WI38 (cell line): ENCODE measurements around the gene WIPI1.

Experiments
- H3K4me3 ChIP-seq: 2 replicates; pipeline ENCODE4 v1.5.1; 2011; ENCODE audit warnings: low read depth, mild to moderate bottlenecking, control low read depth, low read length
- CTCF ChIP-seq: IDR thresholded peaks from 2 replicates; pipeline ENCODE4 v1.5.1; 2012; ENCODE audit warnings: low read depth, mild to moderate bottlenecking, control low read depth, low read length

Gene WIPI1

DNA sequence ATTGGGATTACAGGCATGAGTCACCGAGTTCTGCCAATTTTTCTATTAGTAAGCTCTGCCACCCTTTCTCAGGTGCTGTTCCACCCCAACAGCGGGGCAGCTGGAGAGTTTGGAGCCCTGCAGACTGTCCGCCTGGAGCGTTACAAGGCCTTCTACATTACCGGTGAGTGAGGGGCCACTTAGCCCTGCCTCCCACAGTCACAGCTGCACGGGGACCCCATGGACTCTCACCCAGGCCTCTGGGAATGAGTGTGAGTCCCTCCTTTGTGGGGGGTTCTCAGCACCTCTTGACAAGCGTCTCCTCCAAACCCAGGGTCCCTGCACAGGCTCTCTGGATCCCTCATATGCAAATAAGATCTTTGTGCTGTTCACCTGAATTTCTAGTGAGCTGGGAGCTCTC is 56.0 kb downstream of the WIPI1 start:
- H3K4me3 ChIP-seq = no peak overlapping the region
- no peak for TF ChIP-seq CTCF

- TF ChIP-seq CTCF = no peak
- H3K4me3 ChIP-seq = no peak overlapping the region
Measured at GRCh38 chr17:68400404-68400735, 56.9 kb downstream of the WIPI1 start.

- no peak overlapping the region for H3K4me3 ChIP-seq
- no peak for TF ChIP-seq CTCF
Measured at GRCh38 chr17:68399638-68400403, 57.5 kb downstream of the WIPI1 start.

DNA sequence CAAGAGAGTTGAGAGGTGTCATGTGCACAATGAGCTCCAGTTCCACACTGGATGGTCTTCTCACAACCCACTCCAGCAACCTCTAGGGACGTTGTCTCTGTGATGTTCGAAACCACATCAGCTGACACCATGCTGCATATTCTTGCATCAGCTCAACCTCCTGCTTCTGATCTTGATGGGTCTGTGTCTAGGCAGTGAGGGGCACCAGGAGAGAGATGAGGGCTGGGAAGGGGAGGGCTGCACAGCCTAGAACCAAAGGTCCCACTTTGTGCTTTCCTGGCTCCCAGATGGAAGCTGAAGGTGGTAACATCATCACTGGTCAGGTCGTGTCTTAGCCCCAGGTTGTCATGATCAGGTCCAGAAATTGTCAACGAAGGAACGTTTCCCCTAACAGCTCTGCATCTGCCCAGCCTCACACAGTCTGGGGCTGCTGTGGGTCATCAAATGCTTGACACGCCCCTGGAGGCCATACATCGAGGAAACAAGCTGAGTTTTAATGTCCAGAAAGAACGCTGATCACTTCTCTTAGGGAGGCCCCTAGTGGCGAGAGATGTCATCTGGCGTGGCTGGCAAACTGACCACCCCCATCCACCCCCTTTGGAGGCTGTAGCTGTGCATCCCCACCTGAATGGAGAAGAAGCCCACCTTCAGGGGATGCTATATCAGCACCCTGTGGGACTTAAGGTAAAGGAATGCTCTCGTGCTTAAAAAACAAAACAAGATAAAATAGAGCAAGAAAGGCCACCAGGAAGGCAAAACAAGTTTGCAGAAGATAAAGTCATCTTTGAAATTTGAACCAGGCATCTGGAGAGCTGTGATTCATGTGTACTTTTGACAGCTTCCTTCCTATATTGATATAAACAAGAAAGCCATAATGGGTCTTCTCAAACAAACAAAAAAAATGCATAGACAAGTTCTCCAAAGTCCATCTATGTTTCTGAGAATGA is 58.3 kb downstream of the WIPI1 start:
- peak; percentile 93 for TF ChIP-seq CTCF
- no peak overlapping the region for H3K4me3 ChIP-seq

GRCh38 chr17:68397108-68397536 is 60.2 kb downstream of the WIPI1 start:
- H3K4me3 ChIP-seq = no peak overlapping the region
- TF ChIP-seq CTCF = no peak

GRCh38 chr17:68396226-68397107 is 60.8 kb downstream of the WIPI1 start:
- no peak overlapping the region for H3K4me3 ChIP-seq
- TF ChIP-seq CTCF = no peak
